SK-N-SH treated with all-trans-retinoic acid at 6 μM for 48 hours (cell line): ENCODE results near the gene ANKRD29.

Experiments
- ARNTL ChIP-seq: fragments of 450-650 bp; formaldehyde crosslinking; IDR thresholded peaks from 2 replicates; pipeline ENCODE4 v1.5.0; 2020; ENCODE audit warnings: low read depth, mild to moderate bottlenecking, moderate library complexity, borderline replicate concordance
- BACH2 ChIP-seq: fragments of 250-450 bp; sonication (Bioruptor Pico); IDR thresholded peaks from 2 replicates; pipeline ENCODE4 v1.9.0; 2021; ENCODE audit warnings: mild to moderate bottlenecking, borderline replicate concordance
- PATZ1 ChIP-seq: fragments of 250-450 bp; sonication (Bioruptor Pico); IDR thresholded peaks from 2 replicates; pipeline ENCODE4 v1.8.0; 2020; ENCODE audit warnings: mild to moderate bottlenecking, moderate library complexity, borderline replicate concordance
- RARB ChIP-seq: fragments of 250-450 bp; sonication (Bioruptor Pico); IDR thresholded peaks from 2 replicates; pipeline ENCODE4 v1.8.0; 2021; ENCODE audit warnings: mild to moderate bottlenecking, moderate library complexity
- ZC3H10 ChIP-seq: fragments of 250-450 bp; sonication (Bioruptor Pico); IDR thresholded peaks from 2 replicates; pipeline ENCODE4 v1.5.1; 2021; ENCODE audit warnings: mild to moderate bottlenecking, moderate library complexity
- ZFP3 ChIP-seq: fragments of 250-450 bp; sonication (Bioruptor Pico); IDR thresholded peaks from 2 replicates; pipeline ENCODE4 v1.5.0; 2020; ENCODE audit warnings: mild to moderate bottlenecking, moderate library complexity
- ZFP30 ChIP-seq: fragments of 450-650 bp; formaldehyde crosslinking; IDR thresholded peaks from 2 replicates; pipeline ENCODE4 v1.5.0; 2022; ENCODE audit warnings: mild to moderate bottlenecking, moderate library complexity
- ZNF70 ChIP-seq: fragments of 450-650 bp; formaldehyde crosslinking; IDR thresholded peaks from 2 replicates; pipeline ENCODE4 v1.5.0; 2020; ENCODE audit warnings: mild to moderate bottlenecking, moderate library complexity
- TF ChIP-seq, protein P1 (sequence below): fragments of 250-450 bp; sonication (Bioruptor Pico); IDR thresholded peaks from 2 replicates; pipeline ENCODE4 v1.5.1; 2021; ENCODE audit warnings: mild to moderate bottlenecking, moderate library complexity
- TF ChIP-seq, protein P2 (sequence below): fragments of 250-450 bp; sonication (Bioruptor Pico); IDR thresholded peaks from 2 replicates; pipeline ENCODE4 v1.5.0; 2020; ENCODE audit warnings: mild to moderate bottlenecking, moderate library complexity

DNA sequence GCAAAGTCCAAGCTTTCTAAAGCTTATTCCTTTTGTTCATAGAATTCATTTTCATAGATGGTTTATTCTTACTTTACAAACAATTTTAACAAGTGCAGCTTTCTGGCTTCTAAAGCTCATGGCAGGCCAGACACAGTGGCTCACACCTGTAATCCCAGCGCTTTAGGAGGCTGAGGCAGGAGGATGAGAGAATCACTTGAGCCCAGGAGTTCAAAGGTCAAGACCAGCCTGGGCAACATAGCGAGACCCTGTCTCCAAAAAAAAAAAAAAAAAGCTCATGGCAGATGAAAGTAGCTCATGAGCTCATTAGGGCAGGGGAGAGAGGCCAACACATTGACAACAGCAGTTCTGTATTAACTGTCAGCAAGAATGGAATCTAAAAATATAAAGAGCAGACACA lies 48.3 kb downstream of the ANKRD29 start:
- TF ChIP-seq PATZ1 (CRISPR knock-in tag) (no peak), ZFP30 (no peak), ZNF70 (CRISPR knock-in tag) (no peak), ZC3H10 (CRISPR knock-in tag) (no peak), ARNTL (CRISPR knock-in tag) (no peak), BACH2 (CRISPR knock-in tag) (no peak), ZFP3 (CRISPR knock-in tag) (no peak), RARB (no peak)
- TF ChIP-seq, protein P1, sequence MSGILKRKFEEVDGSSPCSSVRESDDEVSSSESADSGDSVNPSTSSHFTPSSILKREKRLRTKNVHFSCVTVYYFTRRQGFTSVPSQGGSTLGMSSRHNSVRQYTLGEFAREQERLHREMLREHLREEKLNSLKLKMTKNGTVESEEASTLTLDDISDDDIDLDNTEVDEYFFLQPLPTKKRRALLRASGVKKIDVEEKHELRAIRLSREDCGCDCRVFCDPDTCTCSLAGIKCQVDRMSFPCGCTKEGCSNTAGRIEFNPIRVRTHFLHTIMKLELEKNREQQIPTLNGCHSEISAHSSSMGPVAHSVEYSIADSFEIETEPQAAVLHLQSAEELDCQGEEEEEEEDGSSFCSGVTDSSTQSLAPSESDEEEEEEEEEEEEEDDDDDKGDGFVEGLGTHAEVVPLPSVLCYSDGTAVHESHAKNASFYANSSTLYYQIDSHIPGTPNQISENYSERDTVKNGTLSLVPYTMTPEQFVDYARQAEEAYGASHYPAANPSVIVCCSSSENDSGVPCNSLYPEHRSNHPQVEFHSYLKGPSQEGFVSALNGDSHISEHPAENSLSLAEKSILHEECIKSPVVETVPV = no peak
- TF ChIP-seq, protein P2, sequence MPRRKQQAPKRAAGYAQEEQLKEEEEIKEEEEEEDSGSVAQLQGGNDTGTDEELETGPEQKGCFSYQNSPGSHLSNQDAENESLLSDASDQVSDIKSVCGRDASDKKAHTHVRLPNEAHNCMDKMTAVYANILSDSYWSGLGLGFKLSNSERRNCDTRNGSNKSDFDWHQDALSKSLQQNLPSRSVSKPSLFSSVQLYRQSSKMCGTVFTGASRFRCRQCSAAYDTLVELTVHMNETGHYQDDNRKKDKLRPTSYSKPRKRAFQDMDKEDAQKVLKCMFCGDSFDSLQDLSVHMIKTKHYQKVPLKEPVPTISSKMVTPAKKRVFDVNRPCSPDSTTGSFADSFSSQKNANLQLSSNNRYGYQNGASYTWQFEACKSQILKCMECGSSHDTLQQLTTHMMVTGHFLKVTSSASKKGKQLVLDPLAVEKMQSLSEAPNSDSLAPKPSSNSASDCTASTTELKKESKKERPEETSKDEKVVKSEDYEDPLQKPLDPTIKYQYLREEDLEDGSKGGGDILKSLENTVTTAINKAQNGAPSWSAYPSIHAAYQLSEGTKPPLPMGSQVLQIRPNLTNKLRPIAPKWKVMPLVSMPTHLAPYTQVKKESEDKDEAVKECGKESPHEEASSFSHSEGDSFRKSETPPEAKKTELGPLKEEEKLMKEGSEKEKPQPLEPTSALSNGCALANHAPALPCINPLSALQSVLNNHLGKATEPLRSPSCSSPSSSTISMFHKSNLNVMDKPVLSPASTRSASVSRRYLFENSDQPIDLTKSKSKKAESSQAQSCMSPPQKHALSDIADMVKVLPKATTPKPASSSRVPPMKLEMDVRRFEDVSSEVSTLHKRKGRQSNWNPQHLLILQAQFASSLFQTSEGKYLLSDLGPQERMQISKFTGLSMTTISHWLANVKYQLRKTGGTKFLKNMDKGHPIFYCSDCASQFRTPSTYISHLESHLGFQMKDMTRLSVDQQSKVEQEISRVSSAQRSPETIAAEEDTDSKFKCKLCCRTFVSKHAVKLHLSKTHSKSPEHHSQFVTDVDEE = no peak
